GM12874 (cell line): ENCODE results near the gene OLR1.

Source experiments
- CTCF ChIP-seq: IDR thresholded peaks from 2 replicates; pipeline ENCODE4 v1.5.1; 2011; ENCODE audit warnings: low read depth, mild to moderate bottlenecking, control low read depth, low read length, moderate library complexity; ENCODE audit not compliant: insufficient read depth

The OLR1 gene

DNA sequence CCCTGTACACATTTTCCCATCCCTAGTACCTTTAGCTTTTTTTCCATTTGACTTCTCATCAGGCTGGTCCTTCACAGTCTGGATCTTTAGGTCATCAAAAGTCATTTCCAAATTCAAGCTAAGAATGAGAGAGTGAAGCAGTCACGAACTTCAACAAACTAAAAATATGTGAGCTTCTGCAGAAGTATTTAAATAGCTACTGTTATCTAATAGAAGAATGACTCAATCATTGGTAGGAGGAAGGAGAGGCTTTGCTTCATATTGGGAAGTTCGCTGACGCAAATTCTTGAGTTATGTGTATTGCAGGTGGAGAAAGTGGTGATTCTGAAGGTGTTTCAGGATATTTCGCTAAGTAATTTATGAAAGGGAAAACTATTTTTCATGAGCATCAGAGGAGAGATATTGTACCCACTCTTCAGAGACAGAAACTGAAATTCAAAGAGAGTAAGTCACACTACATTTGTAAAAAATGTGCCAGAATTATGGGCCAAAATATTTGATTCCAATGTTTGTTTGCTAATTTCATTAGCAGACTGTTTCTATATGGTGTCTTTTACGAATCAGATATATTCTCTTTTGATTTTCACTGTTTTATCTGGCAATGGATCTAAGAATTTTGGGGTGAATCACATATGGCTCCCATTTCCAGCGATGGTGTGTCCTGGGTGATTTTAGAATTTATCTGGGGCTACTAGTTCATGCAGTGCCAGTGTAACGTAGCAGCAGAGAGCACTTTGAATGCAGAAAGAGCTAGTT lies at the start of gene OLR1:
Gene OLR1 (minus strand): TSS at position 160 of the 756 bp plus-strand sequence. CDS start 55 bp downstream, at position 105.
- TF ChIP-seq CTCF, result no peak

DNA sequence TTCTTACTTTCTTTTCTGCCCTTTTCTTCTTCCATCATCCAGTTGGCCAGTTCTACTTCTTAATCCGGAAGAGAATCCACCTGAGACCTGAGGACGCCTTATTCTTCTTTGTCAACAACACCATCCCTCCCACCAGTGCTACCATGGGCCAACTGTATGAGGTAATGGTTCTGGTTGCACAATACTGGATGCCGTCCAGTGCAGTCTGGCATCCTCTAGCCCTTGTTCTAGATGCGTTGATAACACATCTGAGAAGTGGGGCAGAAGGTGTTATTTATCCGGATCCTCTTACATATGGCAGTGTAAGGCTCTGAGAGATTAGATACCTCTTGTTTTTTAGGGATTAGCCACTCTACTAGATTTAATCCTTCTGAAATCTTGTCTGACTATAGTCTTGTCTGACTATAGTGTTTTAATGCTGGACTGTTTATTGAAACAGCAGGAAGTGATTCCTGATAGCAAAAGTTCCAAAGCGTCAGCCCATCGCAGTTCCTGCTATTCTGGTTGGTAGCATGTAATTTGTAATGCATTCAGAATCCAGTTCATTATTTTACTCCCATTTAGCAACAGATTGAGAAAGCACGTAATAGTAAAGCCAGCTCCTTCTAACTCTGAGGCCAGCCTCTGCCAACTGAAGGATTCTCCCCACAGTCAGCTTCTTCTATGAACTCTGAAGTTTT lies 48.6 kb upstream of the OLR1 start:
- TF ChIP-seq CTCF, result no peak

- no peak for TF ChIP-seq CTCF
Observed at GRCh38 chr12:10218021-10218420, 46.1 kb upstream of the OLR1 start.

DNA sequence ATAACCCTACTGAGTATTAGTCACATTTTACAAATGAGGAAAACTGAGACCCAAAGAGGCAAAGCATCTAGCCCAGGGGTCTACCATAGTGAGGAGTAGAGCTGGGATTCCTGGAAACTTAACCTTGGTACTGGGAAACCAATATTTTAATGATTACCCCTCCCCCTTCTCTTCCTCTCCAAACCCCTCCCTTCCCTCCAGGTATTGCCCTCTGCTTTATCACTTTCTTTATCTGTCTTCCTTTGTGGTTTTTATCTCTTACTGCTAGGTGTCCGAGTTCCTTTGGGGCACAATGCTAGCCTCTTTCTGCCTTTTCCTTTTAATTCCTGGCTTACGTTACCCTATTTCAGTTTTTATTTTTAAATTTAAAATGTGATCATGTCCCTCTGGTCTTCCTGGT lies 43.5 kb upstream of the OLR1 start:
- no peak for TF ChIP-seq CTCF

GRCh38 chr12:10214895-10215267 lies 42.9 kb upstream of the OLR1 start:
- TF ChIP-seq CTCF, result no peak

- no peak for TF ChIP-seq CTCF
Observed at GRCh38 chr12:10214136-10214894, 42.4 kb upstream of the OLR1 start.
